ENCODE results near the gene RAB14.

Gene RAB14

DNA sequence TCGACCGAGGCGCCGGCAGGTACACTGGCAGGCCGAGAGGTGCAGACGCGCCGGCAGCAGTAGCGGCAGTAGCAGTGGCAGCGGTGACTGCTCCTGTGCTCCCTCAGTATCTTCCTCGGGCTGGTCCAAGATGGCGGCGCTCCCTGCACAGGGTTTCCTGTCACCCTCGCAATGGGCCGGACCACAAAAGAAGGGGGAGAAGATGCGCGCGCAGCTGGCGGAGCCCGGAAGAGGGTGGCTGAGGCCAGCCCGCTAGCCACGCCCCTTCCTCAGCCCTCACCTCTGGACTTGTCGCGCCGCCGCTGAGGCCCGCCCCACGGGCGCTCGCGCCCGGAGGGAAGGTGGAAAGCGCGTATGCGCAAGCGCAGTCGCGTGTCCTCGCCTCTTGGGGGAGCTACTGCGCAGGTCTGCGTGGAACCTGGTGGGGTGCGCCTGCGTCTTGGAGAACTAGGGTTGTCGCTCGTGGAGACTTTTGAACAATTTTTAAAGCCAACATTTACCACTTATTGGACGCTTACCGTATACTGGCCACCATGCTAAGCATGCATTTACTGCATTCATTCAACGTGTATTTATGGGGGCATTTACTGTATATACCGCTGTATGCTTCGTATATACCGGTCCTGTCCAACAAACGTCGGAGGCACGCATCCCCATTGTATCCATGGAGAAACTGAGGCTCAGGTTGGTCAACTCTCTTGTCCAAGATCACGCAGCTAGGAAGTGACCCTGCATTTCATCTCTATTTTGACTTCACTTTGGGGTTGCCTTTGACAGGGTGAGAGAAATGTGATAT lies at the start of gene RAB14:
TSS of gene RAB14 (minus strand) at position 132 of the 796 bp plus-strand sequence. CDS start 8,457 bp downstream, outside the sequence.
- Mint-ChIP-seq H3K36me3 (no peaks in the 10 kb centered on the region), H3K4me1 (peaks cover 49% of the 10 kb centered on the region), H3K27ac (peak within 1 kb of the TSS; percentile 96), H3K4me3 (peak within 1 kb of the TSS; percentile 91), H3K27me3 (no peaks in the 10 kb centered on the region), H3K9me3 (no peaks in the 10 kb centered on the region)

DNA sequence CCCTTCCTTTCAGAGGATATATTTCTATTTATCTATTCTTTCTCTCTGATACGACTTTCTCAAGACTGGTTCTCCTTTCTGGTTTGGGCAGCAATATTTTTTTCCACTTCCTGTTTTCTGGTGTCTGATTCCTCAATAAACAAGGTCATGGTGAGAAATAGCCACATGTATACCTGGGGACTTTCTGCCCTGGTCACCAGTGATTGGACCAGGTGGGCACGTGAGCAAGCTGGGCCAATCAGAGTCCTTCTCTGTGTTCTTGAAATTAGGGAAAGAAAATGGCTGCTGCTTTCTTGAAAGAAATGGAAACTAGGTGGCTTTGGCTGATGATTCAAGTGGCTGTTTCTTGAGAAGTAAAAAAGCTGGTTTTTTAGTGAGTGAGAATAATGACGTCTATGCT lies 47.9 kb upstream of the RAB14 start:
- Mint-ChIP-seq H3K4me1 (no peaks in the 10 kb centered on the region), H3K27ac (no peak overlapping the region), H3K27me3 (no peaks in the 10 kb centered on the region), H3K36me3 (peaks cover 7% of the 10 kb centered on the region), H3K9me3 (no peaks in the 10 kb centered on the region), H3K4me3 (no peak overlapping the region)

DNA sequence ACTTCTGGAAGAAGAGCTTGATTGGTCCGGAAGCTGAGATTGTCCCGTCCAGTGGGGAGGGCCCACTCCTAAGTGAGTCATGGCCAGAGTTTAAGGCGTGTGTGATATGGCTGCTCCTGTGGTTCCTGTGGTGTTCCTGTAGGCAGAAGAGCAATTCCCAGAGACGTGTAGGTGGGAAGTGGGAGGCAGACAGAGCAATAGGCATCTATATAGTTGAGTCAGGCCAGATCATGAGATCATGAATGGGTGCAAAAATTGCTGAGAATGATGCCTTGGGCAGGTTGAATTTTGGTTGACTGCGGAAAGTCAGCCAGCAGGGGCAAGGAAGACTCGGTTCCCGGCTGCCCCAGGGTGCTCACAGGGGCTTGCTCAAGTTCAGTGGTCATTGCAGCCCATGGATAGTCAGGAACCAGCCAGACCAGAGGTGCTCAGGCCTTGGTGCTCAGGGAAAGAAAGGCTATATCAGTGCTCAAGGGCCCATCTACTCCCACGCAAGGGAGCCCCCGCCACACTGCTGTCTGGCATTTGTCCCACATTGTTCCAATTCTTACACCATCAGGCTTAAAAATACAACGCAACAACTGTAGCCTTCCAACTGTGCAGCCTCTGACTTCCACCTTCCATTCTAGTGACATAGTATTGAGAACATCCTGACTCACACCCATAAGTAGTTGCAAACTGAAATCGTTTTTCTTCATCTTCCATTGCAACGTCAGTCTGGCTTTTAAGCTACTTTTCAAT lies 45.3 kb upstream of the RAB14 start:
- Mint-ChIP-seq H3K4me1 (no peaks in the 10 kb centered on the region), H3K27me3 (no peaks in the 10 kb centered on the region), H3K4me3 (no peak overlapping the region), H3K9me3 (peaks cover 8% of the 10 kb centered on the region), H3K27ac (no peak overlapping the region), H3K36me3 (peaks cover 13% of the 10 kb centered on the region)

GRCh38 chr9:121242959-121243346 lies 41.3 kb upstream of the RAB14 start:
- no peak overlapping the region for H3K4me3 Mint-ChIP-seq
- no peak overlapping the region for H3K27ac Mint-ChIP-seq
- H3K4me1 Mint-ChIP-seq: no peaks in the 10 kb centered on the region
- H3K9me3 Mint-ChIP-seq: peaks cover 8% of the 10 kb centered on the region
- H3K36me3 Mint-ChIP-seq: peaks cover 12% of the 10 kb centered on the region
- no peaks in the 10 kb centered on the region for H3K27me3 Mint-ChIP-seq

GRCh38 chr9:121242219-121242958 lies 40.7 kb upstream of the RAB14 start:
- peaks cover 8% of the 10 kb centered on the region for H3K9me3 Mint-ChIP-seq

GRCh38 chr9:121240472-121241135 lies 38.9 kb upstream of the RAB14 start:
- peaks cover 12% of the 10 kb centered on the region for H3K36me3 Mint-ChIP-seq
- H3K9me3 Mint-ChIP-seq: peaks cover 8% of the 10 kb centered on the region
- no peak overlapping the region for H3K27ac Mint-ChIP-seq
- H3K4me3 Mint-ChIP-seq: no peak overlapping the region
- H3K4me1 Mint-ChIP-seq: no peaks in the 10 kb centered on the region
- no peaks in the 10 kb centered on the region for H3K27me3 Mint-ChIP-seq

More at GRCh38 chr9:121242219-121242958, 40.7 kb upstream of the RAB14 start:
- Mint-ChIP-seq H3K4me3 (no peak overlapping the region), H3K36me3 (peaks cover 12% of the 10 kb centered on the region), H3K27me3 (no peaks in the 10 kb centered on the region), H3K27ac (no peak overlapping the region), H3K4me1 (no peaks in the 10 kb centered on the region)

GRCh38 chr9:121239851-121240250 lies 38.2 kb upstream of the RAB14 start:
- Mint-ChIP-seq H3K4me3 (no peak overlapping the region), H3K27ac (no peak overlapping the region), H3K4me1 (no peaks in the 10 kb centered on the region), H3K9me3 (peaks cover 8% of the 10 kb centered on the region), H3K36me3 (peaks cover 12% of the 10 kb centered on the region), H3K27me3 (no peaks in the 10 kb centered on the region)

- H3K4me1 Mint-ChIP-seq: no peaks in the 10 kb centered on the region
- no peak overlapping the region for H3K4me3 Mint-ChIP-seq
- peaks cover 11% of the 10 kb centered on the region for H3K36me3 Mint-ChIP-seq
- peaks cover 7% of the 10 kb centered on the region for H3K9me3 Mint-ChIP-seq
- H3K27me3 Mint-ChIP-seq: no peaks in the 10 kb centered on the region
- no peak overlapping the region for H3K27ac Mint-ChIP-seq
These were observed 37.4 kb upstream of the RAB14 start for GRCh38 chr9:121239071-121239470.

DNA sequence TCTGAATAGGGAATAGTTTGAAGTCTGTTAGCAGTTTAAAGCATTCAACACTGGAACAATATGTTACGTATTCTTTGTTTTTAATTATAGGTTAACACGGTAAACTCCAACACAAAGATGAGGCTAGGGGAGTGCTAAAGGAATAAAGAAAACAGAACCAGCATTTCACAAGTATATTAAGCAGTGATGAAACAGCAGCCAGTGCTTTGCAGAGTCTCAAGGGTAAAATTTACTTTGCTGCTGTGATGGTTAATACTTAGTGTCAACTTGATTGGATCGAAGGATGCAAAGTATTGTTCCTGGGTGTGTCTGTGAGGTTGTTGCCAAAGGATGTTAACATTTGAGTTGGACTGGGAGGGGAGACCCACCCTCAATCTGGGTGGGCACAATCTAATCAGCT lies 36.2 kb upstream of the RAB14 start:
- H3K9me3 Mint-ChIP-seq: no peaks in the 10 kb centered on the region
- H3K27me3 Mint-ChIP-seq: no peaks in the 10 kb centered on the region
- H3K4me1 Mint-ChIP-seq: no peaks in the 10 kb centered on the region
- no peak overlapping the region for H3K4me3 Mint-ChIP-seq
- no peak overlapping the region for H3K27ac Mint-ChIP-seq
- H3K36me3 Mint-ChIP-seq: peaks cover 5% of the 10 kb centered on the region

- no peaks in the 10 kb centered on the region for H3K4me1 Mint-ChIP-seq
- no peak overlapping the region for H3K27ac Mint-ChIP-seq
- H3K36me3 Mint-ChIP-seq: peaks cover 5% of the 10 kb centered on the region
- no peaks in the 10 kb centered on the region for H3K27me3 Mint-ChIP-seq
- H3K4me3 Mint-ChIP-seq: no peak overlapping the region
- no peaks in the 10 kb centered on the region for H3K9me3 Mint-ChIP-seq
These were observed 33.8 kb upstream of the RAB14 start for GRCh38 chr9:121235512-121235911.

GRCh38 chr9:121234832-121235161 lies 33.1 kb upstream of the RAB14 start:
- Mint-ChIP-seq H3K36me3 (peaks cover 4% of the 10 kb centered on the region), H3K27ac (no peak overlapping the region), H3K4me1 (no peaks in the 10 kb centered on the region), H3K9me3 (no peaks in the 10 kb centered on the region), H3K4me3 (no peak overlapping the region), H3K27me3 (no peaks in the 10 kb centered on the region)

- H3K9me3 Mint-ChIP-seq: no peaks in the 10 kb centered on the region
These were observed 32.5 kb upstream of the RAB14 start for GRCh38 chr9:121233906-121234831.

GRCh38 chr9:121232251-121232650 lies 30.6 kb upstream of the RAB14 start:
- Mint-ChIP-seq H3K4me1 (no peaks in the 10 kb centered on the region), H3K36me3 (peaks cover 4% of the 10 kb centered on the region), H3K27ac (no peak overlapping the region), H3K4me3 (no peak overlapping the region), H3K27me3 (no peaks in the 10 kb centered on the region), H3K9me3 (no peaks in the 10 kb centered on the region)

More at GRCh38 chr9:121233906-121234831, 32.5 kb upstream of the RAB14 start:
- Mint-ChIP-seq H3K4me1 (no peaks in the 10 kb centered on the region), H3K27me3 (no peaks in the 10 kb centered on the region), H3K27ac (no peak overlapping the region), H3K4me3 (no peak overlapping the region), H3K36me3 (peaks cover 4% of the 10 kb centered on the region)

- Mint-ChIP-seq H3K36me3 (peaks cover 4% of the 10 kb centered on the region), H3K27me3 (no peaks in the 10 kb centered on the region), H3K4me1 (no peaks in the 10 kb centered on the region), H3K4me3 (no peak overlapping the region), H3K9me3 (no peaks in the 10 kb centered on the region), H3K27ac (no peak overlapping the region)
These were observed 28.6 kb upstream of the RAB14 start for GRCh38 chr9:121230256-121230655.
